Epithelial cell of esophagus (primary cell): ENCODE data around the gene TBXAS1.

ENCODE experiments used
- DNase-seq: peaks from one replicate; pipeline ENCODE4 v3.0.0; 2010; ENCODE audit warnings: low read depth
- H3K4me3 ChIP-seq: 2 replicates; pipeline ENCODE4 v1.5.1; 2011; ENCODE audit warnings: mild to moderate bottlenecking, low read length, control low read depth
- CTCF ChIP-seq: IDR thresholded peaks from 2 replicates; pipeline ENCODE4 v1.5.1; 2011; ENCODE audit warnings: low read depth, mild to moderate bottlenecking, low read length, control low read depth, inconsistent platforms; ENCODE audit not compliant: insufficient read depth; ENCODE audit errors: missing control alignments

The TBXAS1 gene

DNA sequence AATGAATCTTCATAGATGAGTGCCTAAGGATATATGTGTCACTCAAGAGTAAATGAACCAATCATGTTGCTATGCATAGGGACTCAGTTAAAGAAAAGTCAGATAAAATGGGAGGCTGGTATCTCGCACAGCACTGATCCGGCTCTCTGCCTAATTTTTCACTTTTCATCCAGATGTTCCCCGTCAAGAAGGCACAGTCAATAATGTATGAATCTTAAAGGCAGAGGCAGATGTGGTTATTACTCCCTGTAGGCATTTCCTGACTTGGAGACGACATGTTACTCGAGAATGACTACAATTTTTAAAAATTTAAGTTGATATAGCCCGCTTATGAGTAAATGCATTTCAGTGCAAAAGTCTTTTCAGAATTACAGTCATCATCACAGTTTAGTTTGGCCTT, 113.6 kb downstream of the TBXAS1 start:
- no peak overlapping the region for H3K4me3 ChIP-seq
- no peak for TF ChIP-seq CTCF
- DNase-seq = no peak

- TF ChIP-seq CTCF = no peak
- no peak overlapping the region for H3K4me3 ChIP-seq
- no peak for DNase-seq
Observed at GRCh38 chr7:139943401-139943800, 114.3 kb downstream of the TBXAS1 start.

DNA sequence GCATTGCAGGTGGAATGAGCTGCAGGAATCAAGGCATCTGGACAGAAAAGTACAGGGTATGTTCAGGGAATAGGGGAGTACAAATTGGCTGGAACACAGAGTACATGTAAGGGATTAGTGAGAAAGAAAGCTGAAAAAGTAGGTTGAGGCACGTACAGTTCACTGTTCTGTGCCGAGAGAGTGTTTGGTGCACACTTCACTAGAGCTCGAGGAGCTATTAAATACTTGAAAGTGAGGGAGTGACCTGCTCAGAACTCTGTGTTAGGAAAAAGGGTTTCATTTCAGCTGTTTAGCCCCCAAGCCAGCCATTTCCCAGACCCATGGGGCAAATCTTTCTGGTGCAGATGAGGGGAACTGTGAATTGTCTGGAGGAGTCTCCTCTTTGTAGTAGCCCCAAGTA, 115.2 kb downstream of the TBXAS1 start:
- H3K4me3 ChIP-seq = no peak overlapping the region
- DNase-seq = no peak
- TF ChIP-seq CTCF = no peak

- DNase-seq = no peak
- no peak for TF ChIP-seq CTCF
- no peak overlapping the region for H3K4me3 ChIP-seq
Observed at GRCh38 chr7:139946533-139946932, 117.5 kb downstream of the TBXAS1 start.

DNA sequence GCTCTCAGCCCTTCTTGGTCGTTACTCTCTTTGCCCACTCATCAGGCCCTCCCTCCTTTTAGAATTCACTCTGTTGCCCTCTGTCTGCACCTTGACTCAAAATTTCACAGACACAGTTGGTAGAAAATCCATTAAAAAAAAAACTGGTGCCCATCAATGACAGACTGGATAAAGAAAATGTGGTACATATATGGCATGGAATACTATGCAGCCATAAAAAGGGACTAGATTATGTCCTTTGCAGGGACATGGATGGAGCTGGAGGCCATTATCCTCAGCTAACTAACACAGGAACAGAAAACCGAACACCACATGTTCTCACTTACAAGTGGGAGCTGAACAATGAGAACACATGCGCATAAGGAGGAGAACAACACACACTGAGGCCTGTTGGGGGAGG, 118.0 kb downstream of the TBXAS1 start:
- TF ChIP-seq CTCF = no peak
- no peak overlapping the region for H3K4me3 ChIP-seq
- no peak for DNase-seq

GRCh38 chr7:139948167-139948566, 119.1 kb downstream of the TBXAS1 start:
- no peak for TF ChIP-seq CTCF
- no peak for DNase-seq
- no peak overlapping the region for H3K4me3 ChIP-seq

- TF ChIP-seq CTCF = no peak
Observed at GRCh38 chr7:139948587-139949335, 119.7 kb downstream of the TBXAS1 start.

More at GRCh38 chr7:139948587-139949335, 119.7 kb downstream of the TBXAS1 start:
- no peak overlapping the region for H3K4me3 ChIP-seq
- no peak for DNase-seq
